ENCODE results near the gene RPS19.

The RPS19 gene

GRCh38 chr19:41847351-41848105 lies 12.5 kb upstream of the RPS19 start:
- TF ChIP-seq REST (IDR thresholded peaks at IDR 0.05; ENCODE audit: insufficient read depth in 1 of 2, low read depth in 2 of 2, low read length in 2 of 2) (no peak), TAF1 (IDR thresholded peaks at IDR 0.05; ENCODE audit: borderline replicate concordance, insufficient read depth, low read length) (no peak), FOXP2 (optimal IDR thresholded peaks at IDR 0.05; ENCODE audit: borderline replicate concordance, extremely low read depth, extremely low read length, insufficient read depth) (no peak), SIN3A (IDR thresholded peaks at IDR 0.05; ENCODE audit: borderline replicate concordance, insufficient read depth, low read length) (no peak), POLR2AphosphoS5 (IDR thresholded peaks at IDR 0.05; ENCODE audit: low read depth, low read length) (no peak)

- TF ChIP-seq TAF1 (IDR thresholded peaks at IDR 0.05; ENCODE audit: borderline replicate concordance, insufficient read depth, low read length), result no peak
- TF ChIP-seq FOXP2 (optimal IDR thresholded peaks at IDR 0.05; ENCODE audit: borderline replicate concordance, extremely low read depth, extremely low read length, insufficient read depth), result no peak
- TF ChIP-seq POLR2AphosphoS5 (IDR thresholded peaks at IDR 0.05; ENCODE audit: low read depth, low read length), result no peak
- no peak for TF ChIP-seq REST (IDR thresholded peaks at IDR 0.05; ENCODE audit: insufficient read depth in 1 of 2, low read depth in 2 of 2, low read length in 2 of 2)
Observed at GRCh38 chr19:41848666-41849065, 11.4 kb upstream of the RPS19 start.

- no peak for TF ChIP-seq POLR2AphosphoS5 (IDR thresholded peaks at IDR 0.05; ENCODE audit: low read depth, low read length)
- TF ChIP-seq FOXP2 (optimal IDR thresholded peaks at IDR 0.05; ENCODE audit: borderline replicate concordance, extremely low read depth, extremely low read length, insufficient read depth), result no peak
- TF ChIP-seq TAF1 (IDR thresholded peaks at IDR 0.05; ENCODE audit: borderline replicate concordance, insufficient read depth, low read length), result no peak
- TF ChIP-seq REST (IDR thresholded peaks at IDR 0.05; ENCODE audit: insufficient read depth in 1 of 2, low read depth in 2 of 2, low read length in 2 of 2), result no peak
- TF ChIP-seq SIN3A (IDR thresholded peaks at IDR 0.05; ENCODE audit: borderline replicate concordance, insufficient read depth, low read length), result no peak
Observed at GRCh38 chr19:41849067-41849466, 11.0 kb upstream of the RPS19 start.

- TF ChIP-seq SIN3A (IDR thresholded peaks at IDR 0.05; ENCODE audit: borderline replicate concordance, insufficient read depth, low read length) (no peak), POLR2AphosphoS5 (IDR thresholded peaks at IDR 0.05; ENCODE audit: low read depth, low read length) (no peak), REST (IDR thresholded peaks at IDR 0.05; ENCODE audit: insufficient read depth in 1 of 2, low read depth in 2 of 2, low read length in 2 of 2) (no peak), TAF1 (IDR thresholded peaks at IDR 0.05; ENCODE audit: borderline replicate concordance, insufficient read depth, low read length) (no peak), FOXP2 (optimal IDR thresholded peaks at IDR 0.05; ENCODE audit: borderline replicate concordance, extremely low read depth, extremely low read length, insufficient read depth) (no peak)
Observed at GRCh38 chr19:41850381-41850780, 9.7 kb upstream of the RPS19 start.
